ENCODE data around the gene ZNF592.

ZNF592 gene

DNA sequence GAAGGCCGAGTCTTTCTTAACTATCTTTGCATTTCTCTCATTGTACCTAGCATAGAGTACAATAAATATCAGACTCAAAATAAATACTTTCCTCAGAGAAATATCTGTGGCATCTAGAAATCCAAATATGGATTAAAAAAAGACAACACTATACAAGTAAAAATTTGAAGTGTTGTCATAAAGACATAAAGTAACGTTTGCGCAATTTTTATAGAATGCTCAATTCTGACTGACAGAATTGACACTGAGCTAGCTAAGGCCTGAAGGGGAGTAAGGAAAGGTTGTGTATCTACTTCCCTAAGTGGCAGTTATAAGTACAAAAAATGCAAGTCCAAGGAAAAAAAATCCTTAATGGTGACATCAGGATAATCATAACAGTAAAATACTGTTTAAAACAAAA is 33.6 kb upstream of the ZNF592 start:
- DNase-seq (ENCODE audit: extremely low spot score), result no peak
- TF ChIP-seq, protein P1, sequence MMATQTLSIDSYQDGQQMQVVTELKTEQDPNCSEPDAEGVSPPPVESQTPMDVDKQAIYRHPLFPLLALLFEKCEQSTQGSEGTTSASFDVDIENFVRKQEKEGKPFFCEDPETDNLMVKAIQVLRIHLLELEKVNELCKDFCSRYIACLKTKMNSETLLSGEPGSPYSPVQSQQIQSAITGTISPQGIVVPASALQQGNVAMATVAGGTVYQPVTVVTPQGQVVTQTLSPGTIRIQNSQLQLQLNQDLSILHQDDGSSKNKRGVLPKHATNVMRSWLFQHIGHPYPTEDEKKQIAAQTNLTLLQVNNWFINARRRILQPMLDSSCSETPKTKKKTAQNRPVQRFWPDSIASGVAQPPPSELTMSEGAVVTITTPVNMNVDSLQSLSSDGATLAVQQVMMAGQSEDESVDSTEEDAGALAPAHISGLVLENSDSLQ (IDR thresholded peaks at IDR 0.05), result 0 out of 2 replicates have a peak, but pooled peaks have one; percentile 11
- TF ChIP-seq L3MBTL2 (conservative IDR thresholded peaks at IDR 0.05), result no peak
- ChIA-PET CTCF (interaction anchor here (1.5 kb wide), 1 partner anchor 26 kb away, joined by 3 read pairs; no protein-coding TSS in a partner anchor), POLR2A (interaction anchor here (1.2 to 3.8 kb wide), 9 partner anchors 10 to 144 kb away, joined by 3 to 28 read pairs (median 10); partner anchors contain the start of gene WDR73)

DNA sequence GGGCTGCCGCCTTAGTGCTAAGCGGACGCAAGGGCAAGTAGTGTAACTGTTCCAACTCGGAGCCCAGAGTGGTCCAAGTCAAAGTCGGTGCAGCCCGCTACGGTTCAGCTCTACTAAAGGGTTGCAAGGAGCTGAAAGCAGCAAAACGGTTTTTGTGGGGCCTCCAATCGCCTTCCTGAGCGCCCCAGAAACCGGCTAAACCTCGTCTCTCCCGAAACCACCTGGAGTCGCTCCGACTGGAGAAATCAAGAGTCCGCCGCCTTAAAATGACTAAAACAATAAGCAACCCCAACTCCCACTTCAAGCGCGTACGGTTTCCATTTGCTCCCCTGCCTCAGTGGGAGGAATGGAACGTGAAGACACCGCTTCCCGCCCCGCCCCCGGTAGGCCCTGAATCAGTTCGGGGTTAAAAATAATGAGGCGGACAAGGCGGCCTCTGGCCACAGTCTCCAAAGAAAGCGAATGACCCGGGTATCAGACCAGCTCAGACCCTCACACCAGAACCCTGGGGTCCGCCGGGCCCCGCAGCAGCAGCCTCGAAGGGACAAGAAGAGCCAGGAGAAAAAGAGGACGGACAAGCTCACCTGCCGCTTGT is 32.9 kb upstream of the ZNF592 start:
- POLR2A ChIA-PET, result interaction anchor here (0.5 to 3.8 kb wide), 30 partner anchors 9 to 144 kb away, joined by 3 to 28 read pairs (median 4); partner anchors contain the start of gene WDR73
- CTCF ChIA-PET, result interaction anchor here (1.3 to 1.5 kb wide), 2 partner anchors 25 to 32 kb away, joined by 3 read pairs; no protein-coding TSS in a partner anchor
- no peak for TF ChIP-seq FOXK2 (IDR thresholded peaks at IDR 0.05)
- TF ChIP-seq FOXM1 (IDR thresholded peaks at IDR 0.05; ENCODE audit: borderline replicate concordance), result no peak
- no peak for TF ChIP-seq HDGF (IDR thresholded peaks at IDR 0.05; ENCODE audit: borderline replicate concordance)
- TF ChIP-seq FOXA1 (IDR thresholded peaks at IDR 0.05), result no peak
- TF ChIP-seq L3MBTL2 (conservative IDR thresholded peaks at IDR 0.05), result no peak
- TF ChIP-seq SP1 (IDR thresholded peaks at IDR 0.05), result no peak
- TF ChIP-seq ARNT (IDR thresholded peaks at IDR 0.05), result no peak
- no peak for TF ChIP-seq TARDBP (IDR thresholded peaks at IDR 0.05)
- TF ChIP-seq, protein P1 (IDR thresholded peaks at IDR 0.05), result no peak
- TF ChIP-seq ZNF384 (IDR thresholded peaks at IDR 0.05), result no peak
- TF ChIP-seq ELF4 (IDR thresholded peaks at IDR 0.05), result no peak
- no peak for TF ChIP-seq LEF1 (IDR thresholded peaks at IDR 0.05; ENCODE audit: borderline replicate concordance)
- DNase-seq (ENCODE audit: extremely low spot score), result peak; percentile 37

DNA sequence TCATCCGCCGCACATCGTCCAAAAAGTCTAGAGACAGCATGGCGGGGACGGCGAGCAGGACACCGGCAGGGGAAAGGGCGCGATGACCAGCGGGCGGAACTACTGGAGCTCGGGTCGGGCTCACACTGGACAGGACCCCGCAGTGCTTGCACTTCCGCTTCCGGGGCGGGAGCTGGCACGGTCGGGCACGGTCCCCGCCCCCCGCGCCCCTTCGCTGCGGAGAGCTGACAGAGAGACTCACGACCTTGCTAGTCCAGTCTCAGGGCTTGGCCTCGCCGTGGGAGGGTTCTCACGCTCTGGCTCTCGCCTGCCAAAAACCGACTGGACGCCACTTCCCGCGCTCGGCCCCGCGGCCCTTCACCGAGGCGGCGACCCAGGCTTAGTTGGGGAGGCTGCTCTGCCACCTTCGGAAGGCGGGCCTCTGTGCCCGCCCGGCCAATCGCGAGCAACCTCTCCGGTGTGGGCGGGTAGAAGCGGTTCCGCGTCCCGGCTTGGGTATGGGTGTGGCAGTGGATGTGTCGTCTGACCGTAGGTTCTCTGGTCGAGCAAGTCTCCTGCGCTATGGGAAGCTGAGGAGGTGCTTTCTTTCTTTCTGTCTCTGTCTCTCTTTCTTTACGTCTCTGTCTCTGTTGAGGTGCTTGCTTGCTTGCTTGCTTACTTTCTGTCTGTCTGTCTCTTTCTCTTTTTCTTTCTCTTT is 32.2 kb upstream of the ZNF592 start, which contains the start of gene SEC11A:
SEC11A (minus strand) TSS at position 104 of the 697 bp plus-strand sequence; CDS start at position 40, 64 bp downstream.
- peak; percentile 59; the same call in 1 of the 2 replicates for TF ChIP-seq FOXM1 (IDR thresholded peaks at IDR 0.05; ENCODE audit: borderline replicate concordance)
- TF ChIP-seq ZNF384 (IDR thresholded peaks at IDR 0.05), result no peak
- peak; percentile 83 for TF ChIP-seq ELF4 (IDR thresholded peaks at IDR 0.05)
- TF ChIP-seq BHLHE40 (IDR thresholded peaks at IDR 0.05; ENCODE audit: borderline replicate concordance), result no peak
- TF ChIP-seq L3MBTL2 (conservative IDR thresholded peaks at IDR 0.05), result peak; percentile 75
- no peak for TF ChIP-seq SP1 (IDR thresholded peaks at IDR 0.05)
- TF ChIP-seq, protein P1 (IDR thresholded peaks at IDR 0.05), result peak; percentile 77
- TF ChIP-seq CTBP1 (IDR thresholded peaks at IDR 0.05; ENCODE audit: borderline replicate concordance), result peak; percentile 81
- POLR2A ChIA-PET, result interaction anchor here (0.5 to 3.8 kb wide), 31 partner anchors 9 to 162 kb away, joined by 3 to 28 read pairs (median 4); partner anchors contain the start of gene WDR73
- peak; percentile 98 for DNase-seq (ENCODE audit: extremely low spot score)
- CTCF ChIA-PET, result interaction anchor here (1.3 to 1.5 kb wide), 2 partner anchors 25 to 31 kb away, joined by 3 read pairs; no protein-coding TSS in a partner anchor

DNA sequence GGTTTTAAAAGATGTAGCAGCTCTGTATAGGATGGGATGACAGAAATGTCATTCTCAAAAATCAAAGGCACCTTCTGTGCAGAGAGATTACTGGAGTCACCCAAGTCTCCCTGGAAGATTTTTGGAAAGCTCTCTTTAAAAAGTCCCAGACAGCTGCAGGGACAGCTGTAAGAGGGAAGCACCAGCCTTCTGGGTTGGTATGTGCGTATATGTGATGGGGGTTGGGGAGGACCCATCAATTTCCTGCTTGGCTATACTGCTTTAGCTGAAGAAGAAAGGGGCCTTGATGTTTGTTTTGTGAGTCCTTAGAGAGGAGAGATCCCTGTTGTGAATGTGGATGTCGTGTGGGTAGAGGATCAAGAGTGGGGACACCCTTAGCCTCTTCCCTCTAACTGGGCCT is 27.0 kb upstream of the ZNF592 start:
- POLR2A ChIA-PET, result interaction anchor here (0.6 to 1.2 kb wide), 2 partner anchors 23 to 1913 kb away, joined by 3 read pairs; no protein-coding TSS in a partner anchor
- CTCF ChIA-PET, result interaction anchor here (0.6 kb wide), 1 partner anchor 293 kb away, joined by 3 read pairs; no protein-coding TSS in a partner anchor
- DNase-seq (ENCODE audit: extremely low spot score), result no peak
- TF ChIP-seq LEF1 (IDR thresholded peaks at IDR 0.05; ENCODE audit: borderline replicate concordance), result no peak
- no peak for TF ChIP-seq TARDBP (IDR thresholded peaks at IDR 0.05)

DNA sequence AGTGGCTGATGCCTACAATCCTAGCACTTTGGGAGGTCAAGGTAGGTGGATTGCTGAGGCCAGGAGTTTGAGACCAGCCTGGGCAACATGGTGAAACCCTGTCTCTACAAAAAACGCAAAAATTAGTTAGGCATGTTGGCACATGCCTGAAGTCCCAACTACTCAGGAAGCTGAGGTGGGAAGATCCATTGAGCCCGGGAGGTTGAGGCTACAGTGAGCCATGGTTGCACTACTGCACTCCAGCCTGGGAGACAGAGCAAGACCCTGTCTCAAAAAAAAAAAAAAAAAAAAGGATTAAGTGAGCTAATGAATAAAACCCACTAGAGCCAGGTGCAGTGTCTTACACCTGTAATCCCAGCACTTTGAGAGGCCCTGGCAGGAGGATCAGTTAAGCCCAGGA is 25.8 kb upstream of the ZNF592 start:
- ChIA-PET POLR2A (interaction anchor here (0.7 kb wide), 1 partner anchor 67 kb away, joined by 4 read pairs; no protein-coding TSS in a partner anchor), CTCF (no interaction called here)
- TF ChIP-seq SP1 (IDR thresholded peaks at IDR 0.05) (no peak), BHLHE40 (IDR thresholded peaks at IDR 0.05; ENCODE audit: borderline replicate concordance) (no peak), FOXA1 (IDR thresholded peaks at IDR 0.05) (no peak), SUZ12 (IDR thresholded peaks at IDR 0.05) (no peak), ZNF384 (IDR thresholded peaks at IDR 0.05) (no peak), LEF1 (IDR thresholded peaks at IDR 0.05; ENCODE audit: borderline replicate concordance) (no peak), ARNT (IDR thresholded peaks at IDR 0.05) (no peak), FOXM1 (IDR thresholded peaks at IDR 0.05; ENCODE audit: borderline replicate concordance) (no peak), CTBP1 (IDR thresholded peaks at IDR 0.05; ENCODE audit: borderline replicate concordance) (no peak), FOXK2 (IDR thresholded peaks at IDR 0.05) (no peak), HDGF (IDR thresholded peaks at IDR 0.05; ENCODE audit: borderline replicate concordance) (no peak), ELF4 (IDR thresholded peaks at IDR 0.05) (no peak), L3MBTL2 (conservative IDR thresholded peaks at IDR 0.05) (no peak), NFRKB (IDR thresholded peaks at IDR 0.05) (no peak)
- TF ChIP-seq, protein P1 (IDR thresholded peaks at IDR 0.05), result no peak
- DNase-seq (ENCODE audit: extremely low spot score), result no peak
